Glutamatergic neuron (in vitro differentiated cells): Measurements from ENCODE around the gene TSSC4. TPM values are rescaled to one million over a fixed set of nuclear protein-coding genes. Genes with fewer than 3 reads are reported as not detected.

Experiments used
- DNase-seq: peaks from one replicate; pipeline ENCODE4 v3.0.0; 2022
- H3K27ac Mint-ChIP-seq: one replicate; pipeline ENCODE4 v1.8.0; 2020; ENCODE audit warnings: mild to moderate bottlenecking, mixed read lengths, inconsistent platforms; ENCODE audit not compliant: unreplicated experiment
- H3K27me3 Mint-ChIP-seq: one replicate; pipeline ENCODE4 v1.8.0; 2020; ENCODE audit warnings: mild to moderate bottlenecking, moderate library complexity, mixed read lengths, inconsistent platforms; ENCODE audit not compliant: unreplicated experiment
- H3K36me3 Mint-ChIP-seq: one replicate; pipeline ENCODE4 v1.8.0; 2020; ENCODE audit warnings: mild to moderate bottlenecking, mixed read lengths, inconsistent platforms; ENCODE audit not compliant: unreplicated experiment
- H3K4me1 Mint-ChIP-seq: one replicate; pipeline ENCODE4 v1.8.0; 2020; ENCODE audit warnings: mild to moderate bottlenecking, low read depth, mixed read lengths, inconsistent platforms; ENCODE audit not compliant: unreplicated experiment
- H3K4me3 Mint-ChIP-seq: one replicate; pipeline ENCODE4 v1.8.0; 2020; ENCODE audit warnings: mild to moderate bottlenecking, mixed read lengths, inconsistent platforms; ENCODE audit not compliant: unreplicated experiment
- H3K9me3 Mint-ChIP-seq: one replicate; pipeline ENCODE4 v1.8.0; 2020; ENCODE audit warnings: mild to moderate bottlenecking, moderate library complexity, mixed read lengths, inconsistent platforms; ENCODE audit not compliant: unreplicated experiment
- total RNA-seq: library from RNA; stranded (reverse); fragmentation: NEBNext Ultra II Directional; extraction: Animal tissue kit (Norgen Biotek cat#: 25700); gene quantifications from one replicate; pipeline ENCODE4 v1.2.1, GENCODE V29; 2021; ENCODE audit not compliant: unreplicated experiment
- TF ChIP-seq, protein P1 (sequence below): fragments of 200-600 bp; sonication (generic); IDR thresholded peaks from one replicate; pipeline ENCODE4 v1.5.0; 2021; ENCODE audit not compliant: partially characterized antibody, unreplicated experiment

TSSC4 gene
- total RNA-seq, 1 donor from 2014 or later = 49.7 TPM

DNA sequence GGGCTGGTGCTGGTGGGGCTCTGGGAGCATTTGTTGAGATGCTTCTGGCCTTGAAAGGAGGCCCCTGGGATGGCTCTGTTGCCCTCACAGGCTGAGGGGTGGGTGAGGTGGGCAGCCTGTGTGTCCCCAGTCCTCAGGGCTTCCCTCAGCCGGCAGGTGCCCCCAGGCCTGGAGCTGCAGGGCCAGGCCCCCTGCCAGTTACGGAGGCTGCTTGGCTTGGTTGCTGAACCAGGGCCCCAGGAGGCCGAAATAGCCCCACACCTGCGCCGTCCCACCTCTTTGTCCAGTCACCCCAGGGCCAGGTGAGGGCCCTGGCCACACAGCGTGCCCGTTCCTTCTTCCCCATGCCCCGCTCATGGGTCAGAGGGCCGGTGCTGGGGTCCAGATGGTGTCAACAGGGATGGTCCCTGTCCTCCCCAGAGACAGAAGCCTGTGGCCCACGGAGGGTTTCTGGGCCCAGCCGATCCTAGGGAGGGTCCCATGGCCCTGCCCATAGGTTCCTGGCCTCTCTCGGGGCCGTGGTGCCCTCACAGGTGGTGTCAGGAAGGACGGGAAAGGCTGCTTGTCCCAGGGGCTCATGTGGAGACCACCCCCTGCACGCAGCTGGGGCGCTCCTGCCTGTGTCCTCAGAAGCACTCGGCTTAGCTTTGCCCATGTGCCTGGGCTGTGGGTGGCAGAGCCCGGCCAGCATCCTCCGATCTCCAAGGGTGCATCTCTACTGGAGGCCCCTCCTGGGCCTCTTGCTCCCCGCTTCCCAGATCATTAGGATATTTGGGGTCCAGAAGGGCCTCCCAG lies 9.2 kb upstream of the TSSC4 start:
- Mint-ChIP-seq H3K27me3 (peaks cover 11% of the 10 kb centered on the region), H3K27ac (no peak overlapping the region), H3K4me1 (peaks cover 18% of the 10 kb centered on the region), H3K4me3 (no peak overlapping the region), H3K9me3 (peaks cover 2% of the 10 kb centered on the region), H3K36me3 (no peaks in the 10 kb centered on the region)
- DNase-seq = no peak
- TF ChIP-seq, protein P1, sequence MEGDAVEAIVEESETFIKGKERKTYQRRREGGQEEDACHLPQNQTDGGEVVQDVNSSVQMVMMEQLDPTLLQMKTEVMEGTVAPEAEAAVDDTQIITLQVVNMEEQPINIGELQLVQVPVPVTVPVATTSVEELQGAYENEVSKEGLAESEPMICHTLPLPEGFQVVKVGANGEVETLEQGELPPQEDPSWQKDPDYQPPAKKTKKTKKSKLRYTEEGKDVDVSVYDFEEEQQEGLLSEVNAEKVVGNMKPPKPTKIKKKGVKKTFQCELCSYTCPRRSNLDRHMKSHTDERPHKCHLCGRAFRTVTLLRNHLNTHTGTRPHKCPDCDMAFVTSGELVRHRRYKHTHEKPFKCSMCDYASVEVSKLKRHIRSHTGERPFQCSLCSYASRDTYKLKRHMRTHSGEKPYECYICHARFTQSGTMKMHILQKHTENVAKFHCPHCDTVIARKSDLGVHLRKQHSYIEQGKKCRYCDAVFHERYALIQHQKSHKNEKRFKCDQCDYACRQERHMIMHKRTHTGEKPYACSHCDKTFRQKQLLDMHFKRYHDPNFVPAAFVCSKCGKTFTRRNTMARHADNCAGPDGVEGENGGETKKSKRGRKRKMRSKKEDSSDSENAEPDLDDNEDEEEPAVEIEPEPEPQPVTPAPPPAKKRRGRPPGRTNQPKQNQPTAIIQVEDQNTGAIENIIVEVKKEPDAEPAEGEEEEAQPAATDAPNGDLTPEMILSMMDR = no peak

DNA sequence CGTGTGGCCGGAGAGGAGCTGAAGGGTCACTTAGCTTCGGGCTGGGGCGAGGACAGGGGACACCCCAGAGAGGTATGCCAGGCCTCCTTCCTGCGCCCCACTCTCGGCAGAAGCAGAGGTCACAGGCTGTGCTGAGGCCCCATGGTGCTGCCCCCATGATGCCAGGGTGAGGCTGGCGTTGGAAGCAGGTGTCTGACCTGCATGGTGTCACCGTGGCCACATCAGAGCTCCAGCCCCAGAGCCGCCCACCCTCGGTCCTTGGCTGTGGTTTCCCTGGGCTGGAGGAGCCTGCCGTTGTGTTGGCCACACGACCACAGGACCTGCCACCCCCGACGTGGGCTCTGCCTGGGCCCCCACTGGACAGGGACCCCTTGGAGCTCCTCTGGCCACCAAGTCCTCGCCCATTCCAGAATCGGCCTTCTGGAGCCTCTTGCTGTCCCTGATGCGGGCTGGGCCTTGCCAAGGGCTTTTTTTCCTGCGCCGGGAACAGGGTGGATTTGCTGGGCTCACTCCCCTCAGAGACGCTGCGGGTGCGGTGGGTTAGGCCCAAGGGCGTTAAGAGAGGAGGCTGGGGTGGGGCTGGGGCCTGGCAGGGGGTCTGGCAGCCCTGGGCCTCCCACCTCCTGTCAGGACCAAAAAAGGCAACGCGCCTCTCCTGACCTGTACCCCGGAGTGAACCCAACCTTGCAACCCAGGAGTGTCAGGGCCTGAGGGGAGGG lies 8.2 kb upstream of the TSSC4 start:
- TF ChIP-seq, protein P1 = no peak
- Mint-ChIP-seq H3K4me1 (peaks cover 18% of the 10 kb centered on the region), H3K4me3 (no peak overlapping the region), H3K36me3 (no peaks in the 10 kb centered on the region), H3K27me3 (peaks cover 13% of the 10 kb centered on the region), H3K27ac (no peak overlapping the region), H3K9me3 (peaks cover 4% of the 10 kb centered on the region)
- no peak for DNase-seq

DNA sequence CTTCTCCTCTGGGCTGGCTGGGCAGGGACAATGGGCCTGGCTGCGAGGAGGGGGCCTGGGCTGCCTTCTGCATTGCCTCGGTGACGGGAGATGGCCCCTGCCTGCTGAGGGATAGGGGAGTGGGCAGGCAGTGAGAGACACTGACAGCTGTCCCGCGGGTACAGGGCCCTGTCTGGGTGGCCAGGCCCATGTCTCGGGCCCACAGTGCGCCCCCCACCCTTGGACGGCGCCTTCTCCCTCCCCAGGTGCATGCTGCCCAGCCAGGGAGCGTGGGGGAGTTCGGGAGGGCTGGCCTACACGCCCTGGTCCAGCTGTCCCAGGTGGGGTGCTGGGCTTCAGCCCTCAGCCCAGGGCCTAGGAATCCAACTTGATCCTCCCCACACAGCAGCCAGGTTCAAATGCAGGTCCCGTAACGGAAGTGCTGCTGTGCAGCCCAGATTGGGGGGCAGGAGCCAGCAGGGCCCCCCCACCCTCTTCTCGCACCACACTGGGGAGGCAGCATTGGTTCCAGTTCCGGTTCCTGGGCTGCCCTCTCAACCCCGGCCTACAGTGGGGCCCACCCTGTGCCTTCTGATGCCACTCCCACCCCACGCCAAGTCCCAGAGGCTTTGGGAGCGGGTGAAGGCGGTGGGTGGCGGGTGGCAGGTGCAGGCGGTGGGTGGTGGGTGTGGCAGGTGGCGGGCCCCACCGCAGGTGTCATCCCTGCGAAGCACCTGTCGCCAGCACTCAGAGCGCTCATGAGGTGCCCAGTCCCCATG lies 7.3 kb upstream of the TSSC4 start:
- Mint-ChIP-seq H3K4me1 (peaks cover 16% of the 10 kb centered on the region), H3K27me3 (peaks cover 13% of the 10 kb centered on the region), H3K9me3 (peaks cover 4% of the 10 kb centered on the region), H3K4me3 (no peak overlapping the region), H3K27ac (no peak overlapping the region), H3K36me3 (no peaks in the 10 kb centered on the region)
- TF ChIP-seq, protein P1 = no peak
- DNase-seq = no peak

GRCh38 chr11:2393941-2394817 lies 6.4 kb upstream of the TSSC4 start:
- no peak overlapping the region for H3K4me3 Mint-ChIP-seq

More at GRCh38 chr11:2393941-2394817, 6.4 kb upstream of the TSSC4 start:
- TF ChIP-seq, protein P1 = no peak
- Mint-ChIP-seq H3K36me3 (no peaks in the 10 kb centered on the region), H3K27me3 (peaks cover 12% of the 10 kb centered on the region), H3K27ac (no peak overlapping the region), H3K4me1 (peaks cover 16% of the 10 kb centered on the region), H3K9me3 (peaks cover 7% of the 10 kb centered on the region)
- DNase-seq = no peak
